CD4-positive, alpha-beta T cell treated with Interleukin-4 for 4 hours (primary cell): Measurements from ENCODE around the gene ST3GAL5.

Experiments
- DNase-seq: peaks from one replicate; pipeline ENCODE4 v3.0.0-alpha.2; 2020

Gene ST3GAL5

GRCh38 chr2:85787282-85787980 is 101.4 kb downstream of the ST3GAL5 start:
- DNase-seq = no peak
